Measurements from ENCODE around the gene TUBB2B.

The TUBB2B gene

GRCh38 chr6:3237761-3238662 is 10.6 kb upstream of the TUBB2B start:
- POLR2A ChIA-PET (ENCODE audit: low non-redundant PET): interaction anchor here (0.6 kb wide), 1 partner anchor 23 kb away, joined by 4 read pairs; no protein-coding TSS in a partner anchor
- TF ChIP-seq CTCF (conservative IDR thresholded peaks at IDR 0.05; ENCODE audit: low read depth): no peak
- DNase-seq (ENCODE audit: low spot score): no peak
- H3K27ac ChIP-seq: no peak overlapping the region
- CTCF ChIA-PET: interaction anchor here (0.6 kb wide), 1 partner anchor 919 kb away, joined by 4 read pairs; no protein-coding TSS in a partner anchor

DNA sequence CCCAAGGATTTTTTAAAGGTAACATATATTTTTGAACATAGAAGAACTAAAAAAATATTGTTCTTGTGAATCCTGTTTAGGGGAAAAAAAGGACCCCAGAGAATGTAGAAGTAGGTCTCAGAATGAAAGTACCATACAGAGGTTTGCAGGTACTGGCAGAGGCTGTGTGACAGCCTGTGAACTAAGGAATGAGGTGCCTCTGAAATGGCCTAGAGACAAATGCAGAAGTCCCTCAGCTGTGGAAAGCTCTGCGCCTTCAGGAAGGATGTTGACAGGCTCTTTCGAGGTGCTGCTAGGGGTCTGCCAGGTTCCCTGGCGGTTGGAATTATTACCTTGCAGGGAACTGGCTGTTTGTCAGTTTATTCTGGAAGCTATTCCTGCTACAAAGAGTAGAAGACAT is 8.6 kb upstream of the TUBB2B start:
- ChIA-PET CTCF (no interaction called here), POLR2A (ENCODE audit: low non-redundant PET) (no interaction called here)
- no peak for DNase-seq (ENCODE audit: low spot score)
- H3K27ac ChIP-seq: no peak overlapping the region
- no peak for TF ChIP-seq CTCF (conservative IDR thresholded peaks at IDR 0.05; ENCODE audit: low read depth)

GRCh38 chr6:3235486-3235885 is 8.0 kb upstream of the TUBB2B start:
- TF ChIP-seq CTCF (conservative IDR thresholded peaks at IDR 0.05; ENCODE audit: low read depth): no peak
- no peak overlapping the region for H3K27ac ChIP-seq
- ChIA-PET CTCF (no interaction called here), POLR2A (ENCODE audit: low non-redundant PET) (no interaction called here)
- no peak for DNase-seq (ENCODE audit: low spot score)

GRCh38 chr6:3233904-3234303 is 6.5 kb upstream of the TUBB2B start:
- POLR2A ChIA-PET (ENCODE audit: low non-redundant PET): no interaction called here
- no peak for TF ChIP-seq CTCF (conservative IDR thresholded peaks at IDR 0.05; ENCODE audit: low read depth)
- CTCF ChIA-PET: interaction anchor here (0.5 to 0.9 kb wide), 3 partner anchors 15 to 618 kb away, joined by 3 to 6 read pairs (median 4); no protein-coding TSS in a partner anchor
- no peak overlapping the region for H3K27ac ChIP-seq
- DNase-seq (ENCODE audit: low spot score): no peak

GRCh38 chr6:3233321-3233720 is 5.9 kb upstream of the TUBB2B start:
- DNase-seq (ENCODE audit: low spot score): peak; percentile 23
- ChIA-PET POLR2A (ENCODE audit: low non-redundant PET) (no interaction called here), CTCF (interaction anchor here (0.6 to 0.9 kb wide), 2 partner anchors 18 to 619 kb away, joined by 4 to 6 read pairs; no protein-coding TSS in a partner anchor)
- H3K27ac ChIP-seq: no peak overlapping the region
- TF ChIP-seq CTCF (conservative IDR thresholded peaks at IDR 0.05; ENCODE audit: low read depth): no peak

DNA sequence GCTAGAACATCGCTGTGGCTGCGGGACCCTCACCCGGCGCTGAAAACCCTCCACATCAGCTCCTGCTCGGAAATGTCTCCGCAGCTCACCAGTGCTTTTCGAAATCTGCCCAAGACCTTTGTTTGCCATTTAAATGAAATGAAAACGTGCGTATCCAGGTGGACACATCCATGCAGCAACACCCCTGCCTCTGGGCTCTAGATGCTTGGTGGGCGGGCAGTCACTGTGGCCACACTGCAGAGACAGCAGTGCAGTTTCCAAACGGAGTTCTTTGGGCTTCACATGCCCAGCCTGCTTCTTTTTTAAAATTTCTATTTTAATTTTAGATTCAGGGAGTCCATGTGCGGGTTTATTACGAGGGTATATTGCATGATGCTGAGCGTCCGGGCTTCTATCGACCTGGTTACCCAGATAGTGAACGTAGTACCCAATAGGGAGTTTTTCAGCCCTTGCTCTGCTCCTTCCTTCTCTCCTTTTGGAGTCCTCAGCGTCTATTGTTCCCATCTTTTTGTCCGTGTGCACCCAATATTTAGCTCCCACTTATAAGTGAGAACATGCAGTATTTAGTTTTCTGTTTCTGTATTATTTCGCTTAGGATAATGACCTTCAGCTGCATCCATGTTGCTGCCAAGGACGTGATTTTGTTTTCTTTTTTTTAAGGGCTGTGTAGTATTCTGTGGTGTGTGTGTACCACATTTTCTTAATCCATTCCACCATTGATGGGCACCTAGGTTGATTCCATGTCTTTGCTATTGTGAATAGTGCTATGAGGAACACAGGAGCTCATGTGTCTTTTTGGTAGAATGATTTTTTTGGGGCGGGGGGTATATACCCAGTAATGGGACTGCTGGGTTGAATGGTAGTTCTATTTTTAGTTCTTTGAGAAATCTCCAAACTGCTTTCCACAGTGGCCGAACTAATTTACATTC is 4.8 kb upstream of the TUBB2B start:
- no peak for DNase-seq (ENCODE audit: low spot score)
- CTCF ChIA-PET: interaction anchor here (1.6 kb wide), 1 partner anchor 12 kb away, joined by 6 read pairs; no protein-coding TSS in a partner anchor
- TF ChIP-seq CTCF (conservative IDR thresholded peaks at IDR 0.05; ENCODE audit: low read depth): no peak

More for the DNA sequence above, 4.8 kb upstream of the TUBB2B start:
- POLR2A ChIA-PET (ENCODE audit: low non-redundant PET): no interaction called here
- H3K27ac ChIP-seq: peak overlapping the region; percentile 82

All from RWPE1 (cell line).